ENCODE measurements around the gene FAM174A.

DNA sequence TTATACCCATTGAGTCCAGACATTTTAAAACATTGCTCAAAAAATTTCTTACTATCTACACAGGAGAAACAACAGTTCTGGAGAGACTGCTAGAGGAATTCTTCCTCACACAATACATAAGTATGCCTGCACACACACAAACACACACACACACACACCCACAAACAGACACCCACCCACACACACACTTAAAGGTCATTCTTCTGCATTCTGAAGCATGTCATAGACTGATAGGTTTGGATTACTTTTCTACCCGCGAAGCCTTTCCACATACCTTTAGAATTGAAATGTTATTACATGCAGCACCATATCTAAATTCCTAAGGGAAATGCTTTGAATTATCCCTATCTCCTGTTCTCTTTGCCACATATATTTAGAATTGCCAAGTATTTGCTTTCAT, 80.2 kb downstream of the FAM174A start:
- no peak for TF ChIP-seq POLR2A (IDR thresholded peaks at IDR 0.05)
- TF ChIP-seq, protein P1, sequence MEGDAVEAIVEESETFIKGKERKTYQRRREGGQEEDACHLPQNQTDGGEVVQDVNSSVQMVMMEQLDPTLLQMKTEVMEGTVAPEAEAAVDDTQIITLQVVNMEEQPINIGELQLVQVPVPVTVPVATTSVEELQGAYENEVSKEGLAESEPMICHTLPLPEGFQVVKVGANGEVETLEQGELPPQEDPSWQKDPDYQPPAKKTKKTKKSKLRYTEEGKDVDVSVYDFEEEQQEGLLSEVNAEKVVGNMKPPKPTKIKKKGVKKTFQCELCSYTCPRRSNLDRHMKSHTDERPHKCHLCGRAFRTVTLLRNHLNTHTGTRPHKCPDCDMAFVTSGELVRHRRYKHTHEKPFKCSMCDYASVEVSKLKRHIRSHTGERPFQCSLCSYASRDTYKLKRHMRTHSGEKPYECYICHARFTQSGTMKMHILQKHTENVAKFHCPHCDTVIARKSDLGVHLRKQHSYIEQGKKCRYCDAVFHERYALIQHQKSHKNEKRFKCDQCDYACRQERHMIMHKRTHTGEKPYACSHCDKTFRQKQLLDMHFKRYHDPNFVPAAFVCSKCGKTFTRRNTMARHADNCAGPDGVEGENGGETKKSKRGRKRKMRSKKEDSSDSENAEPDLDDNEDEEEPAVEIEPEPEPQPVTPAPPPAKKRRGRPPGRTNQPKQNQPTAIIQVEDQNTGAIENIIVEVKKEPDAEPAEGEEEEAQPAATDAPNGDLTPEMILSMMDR (IDR thresholded peaks at IDR 0.05), result no peak
